H1 (cell line): ENCODE data around the gene ASCC2. TPM values are rescaled to one million over a fixed set of nuclear protein-coding genes. Genes with fewer than 3 reads are reported as not detected.

ENCODE experiments used
- CBX5 ChIP-seq: fragments of 300-800, 300-1000 bp; sonication (generic); IDR thresholded peaks from 2 replicates; pipeline ENCODE4 v1.7.1; 2016; ENCODE audit warnings: antibody characterized with exemption, low read length, low read depth
- RNF2 ChIP-seq: fragments of 200-900, 300-1000 bp; sonication (generic); IDR thresholded peaks from 2 replicates; pipeline ENCODE4 v1.7.1; 2016; ENCODE audit warnings: borderline replicate concordance, low read depth, mild to moderate bottlenecking, antibody characterized with exemption, low read length; ENCODE audit not compliant: poor library complexity, severe bottlenecking; ENCODE audit errors: missing control alignments
- polyA plus RNA-seq, 7 experiments: library from polyadenylated mRNA; depleted of rRNA in 3 of 7; stranded (reverse) in 5 of 7; unstranded in 2 of 7; fragments of >200 nt in 5 of 7; fragments of 200-250 nt in 2 of 7; gene quantifications; 1 replicate in 5 of 7; 2 replicates in 1 of 7; 4 replicates in 1 of 7; pipeline versions ENCODE4 v1.2.1 to v1.2.3, GENCODE V29; 2011 to 2013; ENCODE audit warnings: missing spikeins in 2 of 7, mixed read lengths in 2 of 7
- total RNA-seq: library from RNA; stranded (reverse); fragmentation: NEBNext Ultra II Directional; extraction: Animal tissue kit (Norgen Biotek cat#: 25700); gene quantifications from 2 replicates; pipeline ENCODE4 v1.2.1, GENCODE V29; 2021

The ASCC2 gene
- total and polyA plus RNA-seq, 2 of the 8 experiments (the other 6 are each of a cell fraction or from before 2014, with no cell fraction given): 35.0 to 35.8 TPM

DNA sequence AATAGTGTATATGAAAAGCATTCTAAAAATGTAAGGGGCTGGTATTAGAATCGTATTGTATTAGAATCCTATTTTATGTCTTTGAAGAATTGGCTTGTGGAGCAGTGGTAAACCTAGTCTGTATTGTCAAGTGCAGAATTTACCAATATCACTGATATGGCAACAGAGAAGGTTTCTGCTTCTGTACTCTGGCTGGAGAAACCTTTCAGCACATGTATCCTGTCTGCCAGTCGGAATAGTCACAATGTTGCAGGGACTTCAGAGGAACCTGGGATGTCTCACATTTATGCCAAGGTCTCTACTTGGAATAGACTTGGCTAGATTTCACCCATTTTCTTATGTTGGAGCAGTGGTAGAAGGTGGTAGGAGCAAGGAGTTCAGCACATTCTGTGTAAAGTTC, 49.3 kb upstream of the ASCC2 start (continued):
- TF ChIP-seq RNF2 (no peak), CBX5 (no peak)
